ENCODE results near the gene PTPRE. TPM values are rescaled to one million over a fixed set of nuclear protein-coding genes. Genes with fewer than 3 reads are reported as not detected.

Gene PTPRE
- total RNA-seq, 1 experiment from 2014 or later = 0.50 TPM

DNA sequence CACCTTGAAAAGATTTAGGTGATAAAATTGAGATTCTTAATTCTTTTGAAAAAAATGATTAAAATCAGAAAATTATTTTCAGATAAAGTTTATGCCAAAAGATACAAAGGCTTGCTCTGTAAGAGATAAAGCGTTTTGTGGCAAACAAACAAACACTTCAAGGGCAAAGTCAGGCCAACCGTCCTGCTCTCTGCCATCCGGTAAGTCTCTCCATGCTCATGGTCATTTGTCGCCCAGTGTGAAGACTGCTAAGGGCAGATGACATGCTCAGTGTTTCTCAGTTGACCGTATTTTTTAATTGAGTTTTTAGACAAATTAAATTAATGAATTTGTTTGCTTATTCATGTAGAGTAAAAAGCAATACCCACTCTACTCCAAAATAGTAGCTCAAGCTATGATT is 60.0 kb downstream of the PTPRE start:
- no peaks in the 10 kb centered on the region for H3K9me3 ChIP-seq
- no peaks in the 10 kb centered on the region for H3K27me3 ChIP-seq (replicated peaks; ENCODE audit: control insufficient read depth, insufficient read depth, low read length)
- no peak for TF ChIP-seq CTCF (IDR thresholded peaks at IDR 0.05; ENCODE audit: insufficient read depth in 1 of 2, low read depth in 1 of 2, low read length in 1 of 2, severe bottlenecking in 1 of 2, unreplicated experiment in 1 of 2)
- H3K4me3 Mint-ChIP-seq (ENCODE audit: unreplicated experiment) = no peak overlapping the region
- H3K27ac Mint-ChIP-seq (ENCODE audit: unreplicated experiment) = no peak overlapping the region
- H3K36me3 Mint-ChIP-seq (ENCODE audit: insufficient read depth, unreplicated experiment) = no peaks in the 10 kb centered on the region
- intact Hi-C loops (cut with micrococcal nuclease; ENCODE audit: unreplicated experiment) = no loop called here
- H3K4me1 Mint-ChIP-seq (ENCODE audit: low read depth, unreplicated experiment) = no peaks in the 10 kb centered on the region
- no TSS peak for BruUV-seq (replicated peaks)
- ChIA-PET CTCF (no interaction called here), POLR2A (no interaction called here)
- H3K36me3 ChIP-seq (ENCODE audit: control insufficient read depth, insufficient read depth, low read length) = no peaks in the 10 kb centered on the region
- H3K9me3 Mint-ChIP-seq (ENCODE audit: unreplicated experiment) = no peaks in the 10 kb centered on the region
- no peaks in the 10 kb centered on the region for H3K4me1 ChIP-seq
- no peak overlapping the region for H3K4me3 ChIP-seq (ENCODE audit: low read depth, low read length)
- DNase-seq = no peak
- peaks cover 7% of the 10 kb centered on the region for H3K27me3 Mint-ChIP-seq (ENCODE audit: insufficient read depth, unreplicated experiment)

- Mint-ChIP-seq H3K9me3 (ENCODE audit: unreplicated experiment) (no peaks in the 10 kb centered on the region), H3K36me3 (ENCODE audit: insufficient read depth, unreplicated experiment) (no peaks in the 10 kb centered on the region), H3K4me1 (ENCODE audit: low read depth, unreplicated experiment) (no peaks in the 10 kb centered on the region), H3K27me3 (ENCODE audit: insufficient read depth, unreplicated experiment) (peaks cover 7% of the 10 kb centered on the region), H3K27ac (ENCODE audit: unreplicated experiment) (no peak overlapping the region), H3K4me3 (ENCODE audit: unreplicated experiment) (no peak overlapping the region)
- TF ChIP-seq CTCF (IDR thresholded peaks at IDR 0.05; ENCODE audit: insufficient read depth in 1 of 2, low read depth in 1 of 2, low read length in 1 of 2, severe bottlenecking in 1 of 2, unreplicated experiment in 1 of 2) = no peak
- BruUV-seq (replicated peaks) = no TSS peak
- CTCF ChIA-PET = no interaction called here
- no peaks in the 10 kb centered on the region for H3K4me1 ChIP-seq
- no peaks in the 10 kb centered on the region for H3K9me3 ChIP-seq
- no peaks in the 10 kb centered on the region for H3K27me3 ChIP-seq (replicated peaks; ENCODE audit: control insufficient read depth, insufficient read depth, low read length)
- no peak for DNase-seq
- H3K36me3 ChIP-seq (ENCODE audit: control insufficient read depth, insufficient read depth, low read length) = no peaks in the 10 kb centered on the region
- POLR2A ChIA-PET = no interaction called here
- intact Hi-C loops (cut with micrococcal nuclease; ENCODE audit: unreplicated experiment) = no loop called here
- H3K4me3 ChIP-seq (ENCODE audit: low read depth, low read length) = no peak overlapping the region
Measured at GRCh38 chr10:127968027-127968441, 61.1 kb downstream of the PTPRE start.

DNA sequence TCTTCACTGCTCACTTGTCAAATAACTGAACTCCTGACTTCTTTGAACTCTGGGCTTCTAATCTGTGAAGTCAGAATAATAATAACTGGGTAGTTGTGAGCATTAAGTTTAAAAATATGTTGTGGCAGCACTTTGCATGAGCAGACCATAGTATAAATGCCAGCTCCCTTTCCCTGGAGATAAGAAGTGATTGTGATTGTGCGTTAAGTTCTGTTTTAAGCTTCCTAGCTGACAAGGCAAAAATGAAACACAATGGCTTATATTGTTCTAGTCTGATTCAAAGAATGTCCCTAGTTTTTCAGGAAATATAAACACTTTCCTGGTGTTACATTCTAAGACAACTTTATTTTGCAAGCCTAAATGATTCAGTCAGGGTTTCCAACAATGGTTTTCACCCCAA is 61.8 kb downstream of the PTPRE start:
- H3K4me3 ChIP-seq (ENCODE audit: low read depth, low read length) = no peak overlapping the region
- Mint-ChIP-seq H3K4me1 (ENCODE audit: low read depth, unreplicated experiment) (no peaks in the 10 kb centered on the region), H3K36me3 (ENCODE audit: insufficient read depth, unreplicated experiment) (no peaks in the 10 kb centered on the region), H3K27me3 (ENCODE audit: insufficient read depth, unreplicated experiment) (peaks cover 8% of the 10 kb centered on the region), H3K9me3 (ENCODE audit: unreplicated experiment) (no peaks in the 10 kb centered on the region), H3K4me3 (ENCODE audit: unreplicated experiment) (no peak overlapping the region), H3K27ac (ENCODE audit: unreplicated experiment) (no peak overlapping the region)
- CTCF ChIA-PET = no interaction called here
- BruUV-seq (replicated peaks) = no TSS peak
- DNase-seq = no peak
- no peaks in the 10 kb centered on the region for H3K36me3 ChIP-seq (ENCODE audit: control insufficient read depth, insufficient read depth, low read length)
- H3K9me3 ChIP-seq = no peaks in the 10 kb centered on the region
- H3K4me1 ChIP-seq = no peaks in the 10 kb centered on the region
- intact Hi-C loops (cut with micrococcal nuclease; ENCODE audit: unreplicated experiment) = no loop called here
- POLR2A ChIA-PET = no interaction called here
- no peaks in the 10 kb centered on the region for H3K27me3 ChIP-seq (replicated peaks; ENCODE audit: control insufficient read depth, insufficient read depth, low read length)
- no peak for TF ChIP-seq CTCF (IDR thresholded peaks at IDR 0.05; ENCODE audit: insufficient read depth in 1 of 2, low read depth in 1 of 2, low read length in 1 of 2, severe bottlenecking in 1 of 2, unreplicated experiment in 1 of 2)
